B cell (primary cell): ENCODE results near the gene PSMF1.

Experiments
- CTCF ChIP-seq: fragments of 200-600 bp; IDR thresholded peaks from one replicate; pipeline ENCODE4 v1.8.0; 2022; ENCODE audit warnings: antibody characterized with exemption, mild to moderate bottlenecking
- EZH2 ChIP-seq: IDR thresholded peaks from 2 replicates; pipeline ENCODE4 v1.6.1; 2012; ENCODE audit warnings: borderline replicate concordance, low read depth, mild to moderate bottlenecking, moderate library complexity, low read length; ENCODE audit not compliant: insufficient read depth, poor library complexity, severe bottlenecking

DNA sequence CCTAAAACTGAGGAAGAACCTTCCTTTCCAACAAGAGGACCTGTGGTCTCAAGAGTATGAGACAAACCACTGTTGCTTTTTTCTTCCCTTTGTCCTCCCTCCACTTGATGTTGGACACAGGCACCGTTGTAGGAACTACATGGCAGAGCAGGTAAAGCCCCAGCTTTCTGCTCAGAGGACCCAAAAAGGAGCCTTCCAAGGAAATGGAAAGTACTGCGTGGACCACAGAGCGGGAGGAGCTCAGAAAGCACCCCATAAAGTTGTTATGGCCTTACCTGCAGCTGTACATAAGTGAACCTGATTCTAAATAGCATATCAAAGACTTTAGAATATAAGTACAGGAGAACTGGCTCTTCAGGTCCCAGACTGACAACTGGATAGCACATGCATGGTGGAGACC lies 36.9 kb downstream of the PSMF1 start:
- no peak for TF ChIP-seq CTCF
- TF ChIP-seq EZH2, result no peak
